GM23248 (cell line): ENCODE results near the gene DDTL. TPM values are rescaled to one million over a fixed set of nuclear protein-coding genes. Genes with fewer than 3 reads are reported as not detected.
"Not testable (repeated sequence)": the region's sequence is repeated elsewhere in the genome, so short reads cannot be mapped to it uniquely, and the experiment has no call there.

ENCODE experiments used
- DNase-seq: peaks from one replicate; pipeline ENCODE4 v3.0.0-alpha.2; 2015
- H2AFZ ChIP-seq: fragments of 200-600 bp; sonication (generic); 2 replicates; pipeline ENCODE4 v1.6.1; 2016; ENCODE audit warnings: antibody characterized with exemption
- H3F3A ChIP-seq: fragments of 200-600 bp; sonication (generic); 2 replicates; pipeline ENCODE4 v1.6.1; 2016; ENCODE audit warnings: mild to moderate bottlenecking, antibody characterized with exemption, mixed run types; ENCODE audit not compliant: insufficient read depth
- H3K27ac ChIP-seq: fragments of 200-600 bp; sonication (generic); 2 replicates; pipeline ENCODE4 v1.5.1; 2016; ENCODE audit warnings: mild to moderate bottlenecking
- H3K27me3 ChIP-seq: fragments of 200-600 bp; sonication (generic); replicated peaks from 2 replicates; pipeline ENCODE4 v1.6.1; 2016; ENCODE audit warnings: mild to moderate bottlenecking; ENCODE audit not compliant: insufficient read depth
- H3K36me3 ChIP-seq: fragments of 200-600 bp; sonication (generic); 2 replicates; pipeline ENCODE4 v1.6.1; 2016; ENCODE audit warnings: low read depth, mild to moderate bottlenecking
- H3K4me1 ChIP-seq: fragments of 200-600 bp; sonication (generic); 2 replicates; pipeline ENCODE4 v1.6.1; 2016; ENCODE audit warnings: mild to moderate bottlenecking; ENCODE audit not compliant: insufficient read depth
- H3K4me2 ChIP-seq: fragments of 200-600 bp; sonication (generic); one replicate; pipeline ENCODE4 v1.6.1; 2016; ENCODE audit warnings: mild to moderate bottlenecking; ENCODE audit not compliant: unreplicated experiment
- H3K4me3 ChIP-seq: fragments of 200-600 bp; sonication (generic); 2 replicates; pipeline ENCODE4 v1.5.1; 2016; ENCODE audit warnings: mild to moderate bottlenecking
- H3K79me2 ChIP-seq: fragments of 200-600 bp; sonication (generic); 2 replicates; pipeline ENCODE4 v1.6.1; 2016; ENCODE audit warnings: mild to moderate bottlenecking; ENCODE audit not compliant: insufficient read depth
- H3K9ac ChIP-seq: fragments of 200-600 bp; sonication (generic); 2 replicates; pipeline ENCODE4 v1.6.1; 2016; ENCODE audit warnings: mild to moderate bottlenecking
- H3K9me2 ChIP-seq: fragments of 200-600 bp; sonication (generic); 2 replicates; pipeline ENCODE4 v1.6.1; 2016; ENCODE audit warnings: mixed run types, mild to moderate bottlenecking, moderate library complexity; ENCODE audit not compliant: insufficient read depth
- H3K9me3 ChIP-seq: fragments of 200-600 bp; sonication (generic); one replicate; pipeline ENCODE4 v1.6.1; 2017; ENCODE audit warnings: low read depth
- H4K20me1 ChIP-seq: fragments of 200-600 bp; sonication (generic); 2 replicates; pipeline ENCODE4 v1.6.0; 2016; ENCODE audit not compliant: insufficient read depth
- EZH2 ChIP-seq: fragments of 200-600 bp; sonication (generic); IDR thresholded peaks from 2 replicates; pipeline ENCODE4 v1.6.1; 2018; ENCODE audit warnings: antibody characterized with exemption, mild to moderate bottlenecking; ENCODE audit not compliant: insufficient read depth, poor library complexity, severe bottlenecking
- EZH2phosphoT487 ChIP-seq: fragments of 200-600 bp; sonication (generic); IDR thresholded peaks from 2 replicates; pipeline ENCODE4 v1.6.1; 2018; ENCODE audit warnings: antibody characterized with exemption, moderate library complexity, mild to moderate bottlenecking, low read depth; ENCODE audit not compliant: insufficient read depth
- WGBS, 2 experiments: methylation state at CpG; one replicate each; pipeline ENCODE4 v1.1.6; 2015 to 2017; ENCODE audit warnings: low lambda C conversion rate in 2 of 2, low coverage in 1 of 2; ENCODE audit errors: missing lambda C conversion rate in 2 of 2; 5-methylcytosine and 5-hydroxymethylcytosine counted together
- in situ Hi-C: fragments of 300-500 bp; cut with MboI; formaldehyde crosslinking; loops from 2 replicates; pipeline ENCODE4 v1.15.0; 2020
- polyA plus RNA-seq: library from polyadenylated mRNA; unstranded; fragments of >200 nt; fragmentation: Nextera tagmentation; extraction: Ambion mirVana; gene quantifications from 2 replicates; pipeline ENCODE4 v1.2.1, GENCODE V29; 2016
- total RNA-seq: library from RNA; depleted of rRNA; stranded (reverse); fragments of >200 nt; shearing (Covaris generic); gene quantifications from 2 replicates; pipeline ENCODE4 v1.2.3, GENCODE V29; 2014

Gene DDTL
- total and polyA plus RNA-seq, 2 experiments from 2014 or later, result 2.4 TPM; not detected in 1

GRCh38 chr22:23977304-23977703 is 10.6 kb downstream of the DDTL start:
- H3K9me3 ChIP-seq, H3K4me2 ChIP-seq, H3K27ac ChIP-seq, H3K9me2 ChIP-seq, H3K79me2 ChIP-seq, H3K4me1 ChIP-seq, H3K36me3 ChIP-seq, in situ Hi-C loops, H3K9ac ChIP-seq, H3F3A ChIP-seq, DNase-seq, H4K20me1 ChIP-seq, H2AFZ ChIP-seq, H3K4me3 ChIP-seq, H3K27me3 ChIP-seq: not testable (repeated sequence)
- 75 to 80% methylated on average over 4 to 6 of the region's 12 CpGs for WGBS, 2 experiments

DNA sequence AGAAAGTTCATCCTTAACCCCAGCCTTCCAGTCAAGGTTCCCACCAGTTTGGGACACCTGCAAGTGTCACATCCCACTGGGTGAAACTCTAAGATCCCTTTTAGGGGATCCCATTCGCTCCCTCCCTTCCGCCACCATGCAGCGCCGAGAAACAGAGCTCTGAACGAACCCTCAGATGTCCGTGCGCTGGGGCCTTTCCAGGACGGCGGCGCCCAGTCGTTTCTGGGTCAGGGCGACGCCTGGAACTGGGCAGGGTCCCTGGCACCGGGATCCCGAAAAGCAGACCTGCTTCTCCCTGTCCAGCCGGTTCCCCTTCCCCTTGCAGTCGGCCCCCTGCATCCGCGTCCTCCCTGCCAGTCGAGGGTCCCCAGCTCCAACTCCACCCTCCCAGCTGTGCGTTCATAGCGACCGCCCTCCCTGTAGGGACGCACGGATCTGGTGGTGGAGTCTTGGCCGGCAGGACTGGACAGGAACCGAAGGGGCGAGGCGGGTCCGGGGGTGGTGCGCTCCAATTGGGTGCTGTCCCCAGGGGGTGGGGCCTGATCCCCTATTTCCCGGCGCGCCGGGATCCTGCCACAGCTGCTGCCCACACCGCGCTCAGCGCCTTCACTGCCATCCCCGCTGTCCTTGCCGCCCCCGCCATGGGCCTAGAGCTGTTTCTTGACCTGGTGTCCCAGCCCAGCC is 13.0 kb downstream of the DDTL start, which contains the start of gene GSTT2:
TSS of gene GSTT2 (plus strand) at position 578 of the 684 bp plus-strand sequence.
- H3K79me2 ChIP-seq, H3K27me3 ChIP-seq, H3K9me2 ChIP-seq, H3K36me3 ChIP-seq, H3K27ac ChIP-seq, H3K4me3 ChIP-seq, in situ Hi-C loops, H3F3A ChIP-seq, DNase-seq, H4K20me1 ChIP-seq, H3K4me2 ChIP-seq, H3K9me3 ChIP-seq, H3K4me1 ChIP-seq, H3K9ac ChIP-seq, H2AFZ ChIP-seq: not testable (repeated sequence)
- whole genome bisulfite sequencing, 2 experiments, result no CpG with 5 or more reads among the region's 41 CpGs

DNA sequence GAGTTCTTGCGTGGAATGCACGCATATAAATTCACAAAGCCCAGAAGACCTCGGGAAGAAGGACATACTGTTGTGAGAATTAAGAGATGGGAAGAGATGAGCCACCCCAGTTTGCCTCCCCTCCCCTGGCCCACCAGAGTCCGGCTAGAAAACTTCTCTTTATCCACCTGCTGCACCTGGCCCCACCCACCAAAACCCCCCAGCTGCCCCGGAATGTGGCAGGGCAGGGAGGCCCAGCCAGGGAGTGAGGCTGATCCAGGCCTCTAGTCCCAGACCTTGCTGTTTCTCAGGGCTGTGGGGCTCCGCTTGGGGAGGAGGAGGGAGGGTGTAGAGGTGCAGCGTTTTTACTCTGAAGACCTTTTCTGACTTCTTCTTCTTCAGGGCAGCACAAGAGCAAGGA is 13.9 kb downstream of the DDTL start:
- H3K9ac ChIP-seq, H3K9me2 ChIP-seq, in situ Hi-C loops, H3K4me2 ChIP-seq, H3F3A ChIP-seq, H4K20me1 ChIP-seq, DNase-seq, H3K27me3 ChIP-seq, H3K79me2 ChIP-seq, H3K27ac ChIP-seq, H3K36me3 ChIP-seq, H3K4me3 ChIP-seq, H3K9me3 ChIP-seq, H3K4me1 ChIP-seq, H2AFZ ChIP-seq: not testable (repeated sequence)
- WGBS, 2 experiments, result 20 to 60% methylated on average over 1 to 4 of the region's 7 CpGs

DNA sequence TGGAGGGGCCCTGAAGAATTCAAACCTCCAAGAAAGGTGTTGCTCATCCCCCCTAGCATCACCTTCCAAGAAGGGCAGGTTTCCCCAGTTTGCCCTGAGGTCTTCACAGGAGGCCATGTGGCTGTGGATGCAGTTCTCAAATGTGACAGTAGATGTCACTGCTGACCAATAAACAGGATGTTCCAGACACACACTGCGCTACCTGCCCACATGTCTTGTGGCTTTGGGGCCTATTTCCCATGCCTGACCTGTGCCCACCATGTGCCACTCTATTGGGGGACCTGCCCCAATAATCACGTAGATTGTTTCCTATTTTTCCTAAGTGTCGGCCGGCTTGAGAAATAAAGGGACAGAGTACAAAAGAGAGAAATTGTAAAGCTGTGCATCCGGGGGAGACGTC is 17.7 kb downstream of the DDTL start:
- H3K9me2 ChIP-seq, result no peaks in the 10 kb centered on the region
- no peak overlapping the region for H3K27ac ChIP-seq
- WGBS, 2 experiments, result 11 to 47% methylated on average over 4 to 6 of the region's 6 CpGs
- TF ChIP-seq EZH2phosphoT487 (no peak), EZH2 (no peak)
- no peak overlapping the region for H3K4me2 ChIP-seq
- no peaks in the 10 kb centered on the region for H3K36me3 ChIP-seq
- no peaks in the 10 kb centered on the region for H4K20me1 ChIP-seq
- no peaks in the 10 kb centered on the region for H3F3A ChIP-seq
- H3K9ac ChIP-seq, result no peak overlapping the region
- no peak overlapping the region for H3K4me3 ChIP-seq
- no peaks in the 10 kb centered on the region for H3K9me3 ChIP-seq
- H3K79me2 ChIP-seq, result no peaks in the 10 kb centered on the region
- in situ Hi-C loops, result no loop called here
- no peaks in the 10 kb centered on the region for H3K27me3 ChIP-seq
- H3K4me1 ChIP-seq, result no peaks in the 10 kb centered on the region
- DNase-seq, result peak; percentile 30
- H2AFZ ChIP-seq, result no peak overlapping the region

GRCh38 chr22:23986089-23986488 is 19.4 kb downstream of the DDTL start:
- WGBS, 2 experiments, result 88 to 90% methylated on average over 7 to 8 of the region's 8 CpGs
- in situ Hi-C loops, result not testable (repeated sequence)

DNA sequence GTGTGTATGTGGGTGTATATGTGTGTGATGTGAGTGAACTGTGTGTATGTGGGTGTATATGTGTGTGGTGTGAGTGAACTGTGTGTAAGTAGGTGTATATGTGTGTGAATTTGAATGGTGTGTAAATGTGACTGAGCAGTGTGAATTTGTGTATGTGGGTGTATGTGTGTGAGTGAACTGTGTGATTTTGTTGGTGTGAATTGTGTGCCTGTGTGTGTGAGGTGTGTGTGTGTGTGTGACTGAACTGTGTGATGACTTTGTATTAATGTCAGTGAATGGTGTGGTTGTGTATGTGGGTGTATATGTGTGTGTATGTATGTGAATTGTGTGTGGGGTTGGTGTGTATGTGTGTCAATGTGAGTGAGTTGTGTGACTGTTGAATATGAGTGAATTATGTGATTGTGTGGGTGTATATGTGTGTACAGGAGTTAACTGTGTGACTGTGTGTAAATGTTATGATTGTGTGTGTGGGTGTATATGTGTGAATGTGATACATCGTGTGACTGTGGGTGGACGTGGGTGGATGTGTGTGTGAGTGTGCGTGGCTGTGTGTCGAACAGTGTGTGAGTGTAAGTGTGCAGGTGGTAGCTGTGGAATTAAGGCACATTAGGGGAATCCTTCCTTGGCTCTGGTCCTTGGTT is 20.0 kb downstream of the DDTL start:
- H3K36me3 ChIP-seq, DNase-seq, H4K20me1 ChIP-seq, H3K4me3 ChIP-seq, H3K9me2 ChIP-seq, H3K4me1 ChIP-seq, H3K9ac ChIP-seq, H2AFZ ChIP-seq, in situ Hi-C loops, H3K4me2 ChIP-seq, H3F3A ChIP-seq, H3K79me2 ChIP-seq, H3K27ac ChIP-seq, H3K9me3 ChIP-seq, H3K27me3 ChIP-seq: not testable (repeated sequence)
- WGBS, 2 experiments, result 67 to 71% methylated on average over 3 to 4 of the region's 4 CpGs

More at GRCh38 chr22:23986089-23986488, 19.4 kb downstream of the DDTL start:
- H3K9me2 ChIP-seq, H3K27me3 ChIP-seq, H2AFZ ChIP-seq, H3F3A ChIP-seq, DNase-seq, H4K20me1 ChIP-seq, H3K9ac ChIP-seq, H3K4me2 ChIP-seq, H3K27ac ChIP-seq, H3K4me3 ChIP-seq, H3K4me1 ChIP-seq, H3K79me2 ChIP-seq, H3K36me3 ChIP-seq, H3K9me3 ChIP-seq: not testable (repeated sequence)

GRCh38 chr22:23989583-23990244 is 23.0 kb downstream of the DDTL start:
- DNase-seq, result peak; percentile 28
- H3K4me3 ChIP-seq, H3K27ac ChIP-seq, H3K4me2 ChIP-seq, H3K9me3 ChIP-seq, H3K79me2 ChIP-seq, H3K27me3 ChIP-seq, H3K9ac ChIP-seq, H3K36me3 ChIP-seq, H2AFZ ChIP-seq, H3K9me2 ChIP-seq, H4K20me1 ChIP-seq, H3F3A ChIP-seq, H3K4me1 ChIP-seq, in situ Hi-C loops: not testable (repeated sequence)
- 92 to 96% methylated on average over 2 of the region's 3 CpGs for WGBS, 2 experiments
